COLO829 (cell line): ENCODE results near the gene ZNF700.
"Not testable (repeated sequence)": the region's sequence is repeated elsewhere in the genome, so short reads cannot be mapped to it uniquely, and the experiment has no call there.

Experiments
- DNase-seq: peaks from one replicate; pipeline ENCODE4 v3.0.0; 2012; ENCODE audit warnings: low spot score

The ZNF700 gene

DNA sequence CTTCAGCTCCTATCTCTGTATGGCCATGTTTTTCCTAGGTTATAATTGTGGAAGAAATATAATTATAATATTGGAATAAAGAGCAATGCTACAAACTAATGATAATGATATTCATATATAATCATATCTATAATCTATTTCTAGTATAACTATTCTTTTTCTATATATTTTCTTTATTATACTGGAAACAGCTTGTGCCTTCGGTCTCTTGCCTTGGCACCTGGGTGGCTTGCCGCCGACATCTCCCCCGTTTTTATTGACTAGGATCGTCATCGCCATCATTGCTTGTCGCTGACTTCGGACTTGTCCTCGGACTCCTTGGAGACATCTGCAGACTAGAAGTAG, 64.2 kb downstream of the ZNF700 start:
- no peak for DNase-seq

DNA sequence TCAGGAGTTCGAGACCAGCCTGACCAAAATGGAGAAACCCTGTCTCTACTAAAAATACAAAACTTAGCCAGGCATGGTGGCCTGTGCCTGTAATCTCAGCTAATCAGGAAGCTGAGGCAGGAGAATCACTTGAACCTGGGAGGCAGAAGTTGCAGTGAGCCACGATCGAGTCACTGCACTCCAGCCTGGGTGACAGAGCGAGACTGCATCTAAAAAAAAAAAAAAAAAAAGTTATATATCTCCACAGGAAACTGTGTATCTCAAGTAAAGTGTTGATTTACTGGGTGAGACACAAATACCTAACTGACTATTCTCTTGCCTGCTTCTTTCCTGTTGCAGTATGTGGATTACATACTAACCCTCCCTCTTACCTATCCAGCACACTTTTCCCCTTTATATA, 67.0 kb downstream of the ZNF700 start:
- DNase-seq, result not testable (repeated sequence)

DNA sequence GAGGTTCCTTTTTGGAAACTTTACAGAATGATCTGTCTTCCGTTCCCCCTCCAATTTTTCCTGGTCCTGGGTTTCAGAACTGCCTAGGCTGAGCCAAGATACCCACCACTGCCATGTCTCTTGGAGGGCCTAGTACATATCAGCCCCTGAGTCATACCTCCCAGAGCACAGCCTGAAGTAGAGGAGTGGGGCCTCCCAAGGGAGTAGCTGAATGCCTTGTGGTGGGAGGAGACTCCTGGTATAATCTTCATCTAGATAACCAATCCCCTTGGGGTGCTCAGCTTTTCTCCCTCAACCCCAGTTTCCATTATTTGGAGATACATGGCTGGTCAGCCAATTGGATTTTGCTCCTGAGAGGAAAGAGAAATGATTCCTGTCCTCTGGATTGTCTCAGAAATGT, 70.3 kb downstream of the ZNF700 start:
- DNase-seq, result peak; percentile 11
